NT2/D1 (cell line): ENCODE data around the gene RBFOX2.

Experiments
- SUZ12 ChIP-seq: IDR thresholded peaks from 2 replicates; pipeline ENCODE4 v1.6.1; 2011; ENCODE audit not compliant: insufficient read length, insufficient read depth; ENCODE audit errors: extremely low read depth
- YY1 ChIP-seq: IDR thresholded peaks from 2 replicates; pipeline ENCODE4 v1.6.1; 2011; ENCODE audit not compliant: insufficient read length, insufficient read depth
- ZNF274 ChIP-seq: IDR thresholded peaks from 2 replicates; pipeline ENCODE4 v1.6.1; 2011; ENCODE audit warnings: mild to moderate bottlenecking, low read depth, low read length

- TF ChIP-seq YY1 (no peak), ZNF274 (no peak), SUZ12 (no peak)
Observed at GRCh38 chr22:36049678-36049997, 21.0 kb upstream of the RBFOX2 start.
